HG03378 (cell line): ENCODE results near the gene DLK1.

Source experiments
- ATAC-seq: cut with Tn5 transposase; IDR thresholded peaks from one replicate; pipeline ENCODE4 v1.9.1; 2021; ENCODE audit warnings: mild to moderate bottlenecking, moderate library complexity; ENCODE audit not compliant: unreplicated experiment

DLK1 gene

DNA sequence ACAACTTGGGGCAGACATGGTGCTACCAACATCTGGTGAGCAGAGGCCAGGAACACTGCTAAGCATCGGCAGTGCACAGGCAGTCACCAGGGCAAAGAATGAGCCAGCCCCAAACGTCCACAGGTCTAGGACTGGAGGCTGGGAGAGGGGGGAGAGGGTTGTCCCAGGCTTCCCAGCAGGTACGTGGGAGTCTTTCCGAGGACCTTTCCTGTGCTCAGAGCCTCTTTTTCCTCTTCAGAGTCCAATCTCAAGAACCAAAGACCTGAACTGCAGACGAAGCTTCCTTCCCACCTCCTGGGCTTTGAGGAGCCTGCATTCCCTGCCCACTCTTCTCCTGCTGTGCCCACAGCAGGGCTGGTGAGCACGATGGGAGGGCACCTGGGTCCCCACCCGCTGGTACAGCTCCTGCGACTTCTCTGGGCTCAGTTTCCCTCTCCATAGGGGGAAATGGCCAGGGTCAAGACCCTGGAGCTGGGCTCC lies 48.7 kb downstream of the DLK1 start:
- ATAC-seq, result no peak

- no peak for ATAC-seq
These were observed 49.3 kb downstream of the DLK1 start for GRCh38 chr14:100775831-100776591.

DNA sequence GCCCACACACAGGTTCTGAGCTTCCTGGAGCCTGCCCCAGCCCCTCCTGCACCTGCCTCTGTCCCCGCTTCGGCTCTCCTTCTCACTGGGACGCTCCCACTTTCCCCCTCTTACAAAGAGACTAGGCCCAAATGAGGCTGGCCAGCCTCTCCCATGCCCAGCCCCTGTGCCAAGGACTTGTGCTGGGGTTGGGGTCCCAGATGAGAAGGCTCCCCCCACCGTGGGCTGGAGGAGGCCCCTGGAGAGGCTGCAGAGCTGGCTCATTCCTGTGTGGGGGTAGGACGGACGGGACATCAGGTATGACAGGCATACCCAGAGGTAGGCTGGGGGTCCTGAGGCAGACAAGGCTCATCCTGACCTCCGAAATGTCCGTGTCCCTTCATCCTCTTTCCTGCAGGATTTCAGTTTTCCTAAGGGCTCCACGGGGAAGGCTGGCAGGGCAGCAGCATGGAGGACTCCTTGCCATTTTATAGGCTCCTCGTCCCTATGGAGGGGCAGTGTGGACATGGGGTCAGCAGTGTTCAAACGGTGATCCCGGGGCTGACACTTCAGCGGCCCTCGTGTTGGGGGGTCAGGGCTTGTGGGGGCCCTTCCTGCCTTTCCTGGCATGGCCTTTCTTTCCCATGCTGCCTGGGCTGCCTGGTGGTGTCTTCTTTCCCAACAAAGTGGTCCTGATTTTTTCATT lies 50.1 kb downstream of the DLK1 start:
- no peak for ATAC-seq

- ATAC-seq, result no peak
These were observed 50.7 kb downstream of the DLK1 start for GRCh38 chr14:100777366-100777817.

DNA sequence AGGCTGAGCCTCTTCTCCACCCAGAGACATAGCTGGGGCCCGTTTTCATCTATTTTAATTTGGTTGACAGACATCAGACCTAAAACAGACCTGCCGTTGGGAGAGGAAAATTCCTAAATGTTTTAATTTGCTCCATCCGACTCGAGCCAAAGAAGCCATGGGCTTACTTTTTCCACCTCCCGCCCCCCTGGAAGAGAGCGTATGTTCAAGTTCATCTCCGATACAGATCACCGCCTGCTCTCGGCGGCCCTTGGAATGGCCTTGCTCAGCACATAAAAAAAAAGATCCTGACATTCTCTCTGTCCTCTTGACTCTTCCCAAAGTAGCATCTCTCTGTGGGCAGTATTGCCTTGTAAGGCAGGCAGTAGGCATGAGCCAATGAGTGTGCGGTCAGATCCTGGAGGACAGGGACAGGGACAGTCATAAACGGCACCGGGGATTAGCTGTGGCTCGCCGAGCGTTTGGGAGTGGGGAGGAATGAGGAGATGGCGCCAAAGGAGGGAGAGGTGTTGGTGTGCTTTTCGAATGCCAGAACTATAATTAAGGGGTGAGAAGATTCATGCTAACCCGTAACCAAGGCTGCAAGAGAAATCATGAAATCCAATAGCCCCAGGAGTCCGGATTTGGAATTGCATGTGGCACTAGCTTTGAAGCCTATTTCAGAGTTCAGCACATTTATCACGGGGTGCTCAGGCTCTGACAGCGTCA lies 51.3 kb downstream of the DLK1 start:
- no peak for ATAC-seq

DNA sequence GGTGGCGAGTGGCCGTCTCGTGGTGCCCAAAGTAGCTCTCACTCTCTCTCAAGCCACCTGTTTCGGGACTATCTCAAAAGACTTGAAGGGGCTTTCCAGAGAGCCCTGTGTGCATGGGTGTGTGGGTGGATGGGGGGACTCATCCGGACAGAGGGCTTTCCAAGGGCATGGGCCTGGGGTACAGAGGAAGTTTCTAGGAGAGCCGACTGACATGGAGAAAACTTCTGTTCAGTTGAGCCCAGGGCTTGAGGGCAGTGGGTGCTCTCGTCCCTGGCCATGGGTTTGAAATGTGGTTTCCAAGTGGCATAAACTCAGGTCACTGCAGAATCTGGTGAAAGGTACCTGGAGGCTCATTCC lies 51.8 kb downstream of the DLK1 start:
- no peak for ATAC-seq

DNA sequence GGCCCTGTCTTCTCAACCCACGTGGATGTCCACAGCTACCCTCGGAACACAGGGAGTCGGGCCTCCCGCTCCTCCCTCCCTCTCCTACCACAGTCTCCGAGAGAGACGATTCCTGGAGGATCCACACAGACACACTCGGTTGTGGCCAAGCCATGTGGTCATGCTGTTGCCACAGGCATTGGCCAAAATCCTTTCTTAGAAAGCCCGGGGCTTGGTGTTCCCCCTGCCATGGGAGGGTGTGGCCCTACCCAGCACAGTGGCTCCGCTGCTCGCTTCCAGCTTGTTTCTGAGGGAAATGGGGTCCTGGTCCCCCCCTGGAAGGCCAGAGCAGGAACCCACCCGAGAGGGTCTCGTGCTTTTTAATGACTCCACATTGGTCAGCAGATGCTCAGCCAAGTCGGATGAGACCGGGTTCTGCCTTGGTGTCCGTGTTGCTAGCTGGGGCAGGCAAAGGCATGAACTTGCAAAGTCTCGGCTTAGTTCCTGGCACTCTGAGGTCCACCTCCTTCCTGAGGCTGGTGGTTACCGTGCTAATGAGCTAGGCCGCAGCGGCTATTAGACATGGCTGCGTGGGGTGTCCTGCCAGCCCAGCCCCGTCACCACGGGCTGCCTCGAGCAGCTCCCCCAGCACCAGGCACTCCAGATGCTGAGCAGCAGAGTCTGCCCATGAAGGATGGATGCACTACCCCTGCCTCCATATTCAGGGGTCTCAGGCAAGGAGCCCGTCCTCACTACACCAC lies 52.4 kb downstream of the DLK1 start:
- ATAC-seq, result no peak

DNA sequence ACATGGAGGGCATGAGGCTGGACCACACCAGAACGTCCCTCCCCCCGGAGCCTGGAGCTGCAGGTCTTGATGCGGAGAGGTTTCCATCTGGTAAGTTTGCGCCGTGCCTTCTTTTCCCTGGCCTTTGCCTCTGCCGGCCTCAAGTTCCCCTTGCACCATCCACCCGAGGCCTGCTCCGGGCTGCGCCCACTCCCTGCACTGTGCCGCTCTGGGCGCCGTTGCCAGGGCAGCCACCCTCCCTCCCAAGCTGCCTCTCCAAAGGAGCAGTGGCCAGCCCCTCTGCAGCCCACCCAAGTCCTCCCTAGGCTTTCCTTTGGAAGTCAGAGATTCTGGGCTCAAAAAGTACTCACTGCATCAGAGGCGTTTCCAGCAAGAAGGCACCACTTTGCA lies 53.0 kb downstream of the DLK1 start:
- no peak for ATAC-seq

GRCh38 chr14:100780246-100780645 lies 53.6 kb downstream of the DLK1 start:
- ATAC-seq, result no peak

DNA sequence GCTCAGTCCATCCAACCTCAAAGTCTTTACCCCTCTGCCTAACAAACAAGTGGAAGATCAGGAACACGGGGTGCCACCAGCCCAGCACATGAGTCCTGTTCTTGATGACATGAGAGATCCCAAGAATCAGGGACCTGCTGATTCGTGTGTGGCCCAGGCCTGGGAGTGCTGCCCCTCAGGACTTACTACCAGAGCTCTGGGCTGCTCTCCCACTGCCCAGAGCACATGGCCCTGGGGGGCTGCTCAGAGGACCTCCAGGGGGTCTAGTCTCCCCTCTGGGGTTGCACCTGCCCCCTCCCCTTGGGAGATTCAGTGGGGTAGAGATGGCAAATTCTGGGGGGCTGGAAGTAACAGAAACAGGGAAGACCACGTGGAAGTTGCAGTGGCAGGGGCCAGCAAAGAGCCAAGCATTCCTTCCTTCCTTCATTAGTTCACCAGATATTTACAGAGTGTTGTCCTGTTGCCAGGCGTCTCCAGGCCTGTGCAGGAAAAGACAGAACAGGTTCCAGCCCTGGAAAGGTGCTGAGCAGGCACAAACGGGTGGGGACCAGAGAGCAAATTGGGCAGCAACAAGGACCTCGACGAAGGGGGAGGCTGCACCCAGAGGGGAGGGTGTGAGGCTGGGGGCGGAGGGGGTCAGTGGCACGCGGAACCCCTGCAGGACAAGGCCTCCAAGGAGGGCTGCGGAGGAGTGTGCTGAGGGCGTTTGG lies 54.1 kb downstream of the DLK1 start:
- ATAC-seq, result no peak

DNA sequence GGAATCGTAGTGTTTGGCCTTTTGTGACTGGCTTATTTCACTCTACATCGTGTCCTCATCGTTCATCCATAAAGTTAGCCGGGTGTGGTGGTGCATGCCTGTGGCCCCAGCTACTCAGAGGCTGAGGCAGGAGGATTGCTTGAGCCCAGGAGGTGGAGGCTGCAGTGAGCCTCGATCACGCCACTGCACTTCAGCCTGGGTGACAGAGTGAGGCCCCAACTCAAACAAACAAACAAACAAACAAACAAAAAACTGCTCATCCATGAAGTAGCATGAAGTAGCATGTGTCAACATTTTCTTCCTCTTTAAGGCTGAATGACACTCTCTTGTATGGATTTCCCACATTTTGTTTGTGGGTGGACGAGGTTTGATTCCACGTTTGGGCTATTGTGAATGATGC lies 55.3 kb downstream of the DLK1 start:
- ATAC-seq, result no peak

DNA sequence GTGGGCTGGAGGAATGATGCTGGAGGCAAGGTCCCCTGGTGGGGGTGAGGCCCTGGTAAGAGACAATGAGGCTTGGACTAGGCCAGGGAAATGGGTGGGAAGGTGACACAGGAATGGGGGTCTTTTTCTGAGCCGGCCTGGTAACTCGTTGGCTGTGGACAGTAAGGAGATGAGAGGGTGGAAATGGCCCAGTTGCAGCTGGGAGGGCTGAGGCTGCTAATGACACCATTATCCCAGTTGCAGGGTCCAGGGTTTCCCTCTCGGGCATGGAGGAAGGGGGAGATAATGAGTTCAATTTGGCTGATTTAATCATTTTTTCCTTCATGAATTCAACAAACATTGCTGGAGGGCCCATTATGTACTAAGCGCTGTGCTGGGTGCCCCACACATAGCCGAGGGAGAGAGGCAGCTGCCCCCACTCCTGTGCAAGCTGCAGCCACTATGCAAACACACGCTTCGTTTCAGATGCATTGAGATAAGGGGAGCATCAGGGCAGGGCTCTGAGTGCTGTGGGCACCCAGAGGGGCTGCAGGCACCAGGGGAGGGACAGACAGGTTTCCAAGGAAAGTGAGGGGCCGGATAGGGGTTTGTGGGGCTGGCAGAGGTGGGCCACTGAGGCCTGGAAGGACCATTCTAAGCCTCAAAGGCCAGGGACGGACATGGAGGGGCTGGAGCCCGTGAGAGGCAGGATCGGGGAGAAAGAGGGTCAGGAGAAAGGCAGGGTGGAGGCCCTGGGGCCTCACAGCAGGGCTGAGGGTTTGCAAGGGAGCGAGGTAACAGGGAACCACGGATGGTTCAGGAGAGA lies 56.0 kb downstream of the DLK1 start:
- no peak for ATAC-seq

DNA sequence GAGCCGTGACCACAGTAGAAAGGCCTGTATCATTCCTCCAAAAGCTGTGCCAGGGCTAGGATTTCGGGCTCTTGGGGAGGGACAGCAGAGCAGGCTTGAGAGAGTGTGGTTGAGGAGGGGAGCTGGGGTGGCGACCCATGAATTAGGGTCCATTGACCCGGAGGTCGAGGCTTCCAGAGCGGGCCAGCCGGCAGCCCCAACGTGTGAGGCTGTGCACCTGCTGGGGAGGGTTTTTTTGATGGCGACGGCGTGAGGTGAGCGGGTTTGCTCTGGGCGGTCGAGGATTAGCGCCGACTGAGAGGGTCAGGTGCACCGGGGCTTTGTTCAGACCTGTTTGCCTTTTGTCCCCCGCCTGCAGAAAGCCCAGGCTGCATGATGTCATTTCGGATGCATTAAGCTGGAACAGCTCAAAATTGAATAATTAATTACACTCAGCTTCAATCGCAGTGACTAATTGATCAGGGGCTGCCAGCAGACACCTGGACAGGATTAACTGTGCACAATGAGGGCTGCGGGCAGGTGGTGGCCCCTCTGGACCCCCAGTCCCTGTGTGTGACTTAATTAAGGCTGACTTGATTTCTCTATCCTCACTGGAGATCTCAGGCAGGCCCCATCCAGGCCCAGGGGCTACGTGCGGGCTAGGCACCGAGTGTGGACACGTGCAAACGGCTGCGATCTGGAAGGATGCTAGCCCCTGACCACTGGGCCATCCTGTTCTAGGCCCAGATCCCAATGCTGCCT lies 57.1 kb downstream of the DLK1 start:
- no peak for ATAC-seq

GRCh38 chr14:100784523-100785337 lies 58.0 kb downstream of the DLK1 start:
- no peak for ATAC-seq

- no peak for ATAC-seq
These were observed 58.6 kb downstream of the DLK1 start for GRCh38 chr14:100785338-100785615.

- no peak for ATAC-seq
These were observed 58.9 kb downstream of the DLK1 start for GRCh38 chr14:100785626-100786025.

GRCh38 chr14:100786131-100786530 lies 59.4 kb downstream of the DLK1 start:
- no peak for ATAC-seq

- ATAC-seq, result no peak
These were observed 60.0 kb downstream of the DLK1 start for GRCh38 chr14:100786576-100787219.
